NCI-H2029 (cell line): ENCODE measurements around the gene PCNX1.
"Not testable (repeated sequence)": the region's sequence is repeated elsewhere in the genome, so short reads cannot be mapped to it uniquely, and the experiment has no call there.

Experiments used
- DNase-seq: peaks from one replicate; lab custom pipeline; 2025; lab: John Stamatoyannopoulos, UW

PCNX1 gene

DNA sequence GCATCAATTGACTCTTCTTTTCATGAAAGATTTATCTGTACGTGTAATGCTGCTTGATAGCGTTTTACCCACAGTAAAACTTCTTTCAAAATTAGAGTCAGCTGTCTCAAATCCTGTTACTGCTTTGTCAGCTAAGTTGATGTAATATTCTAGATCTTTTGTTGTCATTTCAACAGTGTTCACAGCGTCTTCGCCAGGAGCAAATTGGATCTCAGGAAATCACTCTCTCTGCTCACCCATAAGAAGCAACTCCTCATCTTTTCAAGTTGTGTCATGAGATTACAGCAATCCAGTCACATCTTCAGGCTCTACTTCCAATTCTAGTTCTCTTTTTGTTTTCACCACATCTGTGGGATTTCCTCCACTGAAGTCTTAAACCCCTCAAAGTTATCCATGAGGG lies 9.5 kb downstream of the PCNX1 start:
- DNase-seq: no peak

DNA sequence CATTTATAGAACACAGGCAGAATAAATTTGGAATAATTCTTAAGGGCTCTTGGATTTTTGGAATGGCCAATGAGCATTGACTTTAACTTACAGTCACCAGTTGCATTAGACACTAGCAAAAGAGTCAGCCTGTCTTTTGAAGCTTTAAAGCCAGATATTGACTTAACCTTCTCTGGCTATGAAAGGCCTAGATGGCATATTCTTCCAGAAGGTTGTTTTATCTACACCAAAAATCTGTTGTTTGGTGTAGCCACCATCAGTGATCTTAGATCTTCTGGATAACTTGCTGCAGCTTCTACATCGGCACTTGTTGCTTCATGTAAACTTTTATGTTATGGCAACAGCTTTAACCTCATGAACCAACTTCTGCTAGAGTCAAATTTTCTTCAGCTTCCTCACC lies 10.4 kb downstream of the PCNX1 start:
- no peak for DNase-seq

DNA sequence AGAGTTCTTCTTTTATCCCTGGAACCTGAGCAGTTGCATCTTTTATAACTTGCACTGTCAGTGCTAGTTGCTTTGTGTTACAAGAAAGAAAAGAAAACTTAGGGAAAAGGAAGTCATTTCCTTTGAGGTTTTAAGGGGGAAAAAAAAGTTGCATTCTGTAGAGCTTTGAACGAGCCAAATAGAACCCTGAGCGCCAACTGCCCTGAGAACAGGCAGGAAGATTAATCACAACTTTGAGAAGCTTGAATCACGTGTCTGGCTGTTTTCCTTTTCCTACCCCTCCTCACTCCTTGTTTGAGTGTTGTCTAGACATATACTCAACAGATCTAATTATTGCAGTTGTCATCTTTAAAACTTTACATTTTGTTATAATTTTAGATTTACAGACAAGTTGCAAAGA lies 12.5 kb downstream of the PCNX1 start:
- no peak for DNase-seq

DNA sequence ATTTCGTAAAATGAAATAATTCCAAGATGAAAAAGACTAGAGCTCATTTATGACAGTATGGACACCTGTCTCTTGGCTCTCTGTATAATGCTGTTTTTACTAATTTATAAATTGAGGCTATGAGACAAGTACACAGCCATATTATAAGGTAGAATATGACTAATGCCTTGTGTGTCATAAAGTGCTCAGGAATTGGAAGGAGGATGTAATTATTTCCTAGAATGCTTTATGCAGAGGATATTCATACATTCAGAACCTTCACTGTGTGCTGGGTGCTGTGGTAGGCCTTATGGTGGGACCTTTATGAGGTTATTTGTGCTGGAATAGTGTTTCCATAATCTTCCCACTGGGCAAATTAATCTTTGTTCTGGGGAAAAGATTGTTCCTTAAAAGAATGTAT lies 13.3 kb downstream of the PCNX1 start:
- no peak for DNase-seq

DNA sequence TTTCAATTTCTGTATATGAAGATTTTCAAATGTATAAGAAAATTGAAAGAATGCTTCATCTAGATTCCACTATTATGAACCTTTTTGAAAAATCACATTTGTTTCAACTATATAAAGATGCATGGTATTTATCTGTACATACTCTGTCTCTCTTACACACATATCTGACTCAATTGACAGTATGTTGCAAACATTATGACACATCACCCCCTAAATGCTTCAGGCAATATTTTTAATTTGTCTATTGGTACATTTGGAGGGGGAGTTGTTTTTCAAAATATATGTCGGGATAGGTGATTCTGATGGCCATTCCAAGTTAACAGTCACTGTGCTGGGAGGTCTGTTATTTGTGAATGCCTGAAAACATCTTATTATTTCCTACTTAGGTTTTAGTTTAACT lies 14.4 kb downstream of the PCNX1 start:
- DNase-seq: no peak

DNA sequence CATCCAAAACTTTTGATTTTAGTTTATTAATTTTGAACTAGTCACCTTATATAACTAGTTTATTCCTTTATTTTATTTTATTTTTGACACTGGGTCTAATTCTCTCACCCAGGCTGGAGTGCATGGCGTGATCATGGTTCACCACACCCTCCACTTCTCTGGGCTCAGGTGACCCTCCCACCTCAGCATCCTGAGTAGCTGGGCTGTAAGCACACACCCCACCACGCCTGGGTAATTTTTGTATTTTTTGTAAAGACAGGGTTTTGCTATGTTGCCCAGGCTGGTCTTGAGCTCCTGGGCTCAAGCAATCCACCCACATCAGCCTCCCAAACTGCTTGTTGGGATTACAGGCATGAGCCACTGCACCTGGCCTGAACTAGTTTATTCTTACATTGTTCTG lies 17.3 kb downstream of the PCNX1 start:
- no peak for DNase-seq

DNA sequence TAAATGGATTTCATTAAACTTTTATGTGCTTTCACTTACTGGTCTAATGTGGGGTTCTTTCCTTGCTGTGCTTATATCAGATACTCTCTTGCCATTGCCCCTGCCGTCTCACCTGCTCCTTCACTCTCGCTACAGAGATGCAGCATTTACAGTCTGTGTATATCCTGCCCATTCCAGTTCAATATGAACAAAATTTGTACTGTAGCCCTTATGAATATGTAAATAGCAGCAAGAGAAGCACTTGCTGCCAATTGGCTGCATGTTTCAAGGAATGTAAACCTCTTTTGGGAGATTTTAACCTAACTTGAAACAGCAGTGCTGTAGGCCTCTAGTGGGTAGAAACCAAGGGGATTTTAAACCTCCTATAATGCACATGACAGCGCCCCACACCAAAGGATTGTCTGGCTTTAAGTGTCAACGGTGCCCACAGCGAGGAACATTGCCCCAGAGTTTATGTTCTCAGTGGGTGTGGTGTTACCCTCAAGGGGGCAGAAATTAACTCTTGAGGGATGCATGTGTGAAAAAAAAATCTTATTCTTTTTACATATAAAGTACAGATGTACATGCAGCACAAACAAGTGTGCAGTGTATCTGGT lies 19.1 kb downstream of the PCNX1 start:
- no peak for DNase-seq

DNA sequence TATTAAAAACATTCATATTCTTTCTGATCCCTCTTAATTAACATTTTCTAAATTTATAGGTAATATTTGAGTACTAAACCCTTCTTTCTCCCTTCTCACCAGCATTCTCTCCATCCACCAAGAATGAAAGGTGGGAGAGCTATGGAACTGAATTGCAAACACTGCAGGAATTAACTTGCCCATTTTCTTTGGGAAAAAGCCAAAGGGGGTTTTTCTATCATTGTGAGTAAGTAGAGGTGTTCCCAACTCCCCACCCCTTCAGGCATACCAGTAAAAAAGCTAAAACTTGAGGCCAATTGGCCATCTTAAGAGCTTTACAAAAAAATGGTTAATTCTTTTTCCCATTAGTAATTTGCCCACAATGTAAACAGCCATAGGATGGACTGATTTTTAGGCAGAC lies 23.7 kb downstream of the PCNX1 start:
- no peak for DNase-seq

DNA sequence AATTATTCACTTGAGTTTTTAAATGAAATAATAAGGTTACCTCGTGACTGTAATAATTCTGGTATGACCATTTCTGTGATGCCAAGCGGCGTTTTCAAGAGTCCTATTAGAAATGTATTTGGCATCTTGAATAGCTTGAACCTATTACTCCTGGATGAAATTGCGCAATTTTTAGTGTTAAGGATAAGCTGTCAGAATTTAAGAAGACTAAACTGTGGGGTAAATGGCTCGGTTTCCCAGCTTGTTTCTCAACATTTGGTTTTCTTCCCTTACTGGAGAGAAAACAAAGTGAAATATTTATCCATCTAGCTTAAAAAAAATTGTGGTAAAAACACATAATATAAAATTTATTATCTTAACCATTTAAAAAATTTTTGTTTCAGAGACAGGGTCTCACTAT lies 26.8 kb downstream of the PCNX1 start:
- no peak for DNase-seq

DNA sequence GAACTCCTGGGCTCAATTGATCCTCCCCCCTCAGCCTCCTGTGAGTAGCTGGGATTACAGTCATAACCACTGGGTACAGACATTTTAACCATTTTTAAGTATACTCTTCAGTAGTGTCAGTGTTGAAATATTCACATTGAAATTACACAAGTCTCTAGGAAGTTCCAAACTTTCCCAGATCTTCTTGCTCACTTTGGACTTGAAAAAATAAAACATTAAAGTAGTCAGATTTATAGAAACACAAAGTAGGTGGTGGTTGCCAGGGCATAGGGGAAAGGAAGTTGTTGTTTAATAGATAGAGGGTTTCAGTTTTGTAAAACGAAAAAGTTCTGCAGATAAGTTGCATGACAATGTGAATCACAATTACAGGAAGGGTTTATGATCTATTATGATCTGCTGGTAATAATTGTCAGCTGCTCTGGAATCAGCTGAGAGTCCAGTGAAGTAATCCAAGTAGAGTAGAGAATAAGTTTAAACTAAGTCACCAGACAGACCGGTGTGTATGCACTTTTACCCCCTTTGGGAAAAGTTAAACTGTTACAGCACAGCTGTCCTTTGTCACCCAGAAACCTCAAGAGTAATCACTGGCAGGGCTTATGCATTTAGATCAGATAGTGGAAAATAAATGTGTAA lies 27.4 kb downstream of the PCNX1 start:
- no peak for DNase-seq

DNA sequence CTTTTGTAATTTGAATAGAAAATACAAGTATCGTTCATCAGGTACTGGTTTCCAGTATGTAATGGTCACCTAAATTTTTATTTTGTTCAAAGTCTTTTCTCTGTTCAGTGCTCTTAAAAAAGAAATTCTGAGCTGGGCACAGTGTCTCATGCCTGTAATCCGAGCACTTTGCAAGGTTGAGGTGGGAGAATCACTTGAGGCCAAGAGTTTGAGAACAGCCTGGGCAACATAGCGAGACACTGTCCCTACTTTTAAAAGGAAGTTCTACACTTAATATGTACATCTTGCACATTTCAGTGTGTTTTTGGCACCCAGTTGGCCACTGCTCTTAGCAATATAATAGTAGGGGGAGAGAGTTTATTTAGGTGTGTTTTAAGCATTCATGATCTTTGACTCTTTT lies 27.9 kb downstream of the PCNX1 start:
- DNase-seq: no peak

DNA sequence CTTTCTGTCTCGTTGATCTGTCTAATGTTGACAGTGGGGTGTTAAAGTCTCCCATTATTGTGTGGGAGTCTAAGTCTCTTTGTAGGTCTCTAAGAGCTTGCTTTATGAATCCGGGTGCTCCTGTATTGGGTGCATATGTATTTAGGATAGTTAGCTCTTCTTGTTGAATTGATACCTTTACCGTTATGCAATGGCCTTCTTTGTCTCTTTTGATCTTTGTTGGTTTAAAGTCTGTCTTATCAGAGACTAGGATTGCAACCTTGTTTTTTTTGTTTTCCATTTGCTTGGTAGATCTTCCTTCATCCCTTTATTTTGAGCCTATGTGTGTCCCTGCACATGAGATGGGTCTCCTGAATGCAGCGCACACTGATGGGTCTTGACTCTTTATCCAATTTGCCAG lies 32.4 kb downstream of the PCNX1 start:
- DNase-seq: not testable (repeated sequence)

DNA sequence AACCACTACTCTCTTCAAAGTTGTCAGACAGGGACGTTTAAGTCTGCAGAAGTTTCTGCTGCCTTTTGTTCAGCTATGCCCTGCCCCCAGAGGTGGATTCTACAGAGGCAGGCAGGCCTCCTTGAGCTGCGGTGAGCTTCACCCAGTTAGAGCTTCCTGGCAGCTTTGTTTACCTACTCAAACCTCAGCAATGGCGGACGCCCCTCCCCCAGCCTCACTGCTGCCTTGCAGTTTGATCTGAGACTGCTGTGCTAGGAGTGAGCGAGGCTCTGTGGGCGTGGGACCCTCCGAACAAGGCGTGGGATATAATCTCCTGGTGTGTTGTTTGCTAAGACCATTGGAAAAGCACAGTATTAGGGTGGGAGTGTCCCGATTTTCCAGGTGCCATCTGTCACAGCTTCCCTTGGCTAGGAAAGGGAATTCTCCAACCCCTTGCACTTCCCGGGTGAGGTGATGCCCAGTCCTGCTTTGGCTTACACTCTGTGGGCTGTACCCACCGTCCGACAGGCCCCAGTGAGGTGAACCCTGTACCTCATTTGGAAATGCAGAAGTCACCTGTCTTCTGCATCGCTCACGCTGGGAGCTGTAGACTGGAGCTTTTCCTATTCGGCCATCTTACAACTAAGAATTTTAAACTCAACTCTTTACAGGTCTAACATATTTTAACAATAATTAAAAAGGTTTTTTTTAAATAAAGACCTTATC lies 34.5 kb downstream of the PCNX1 start:
- not testable (repeated sequence) for DNase-seq

DNA sequence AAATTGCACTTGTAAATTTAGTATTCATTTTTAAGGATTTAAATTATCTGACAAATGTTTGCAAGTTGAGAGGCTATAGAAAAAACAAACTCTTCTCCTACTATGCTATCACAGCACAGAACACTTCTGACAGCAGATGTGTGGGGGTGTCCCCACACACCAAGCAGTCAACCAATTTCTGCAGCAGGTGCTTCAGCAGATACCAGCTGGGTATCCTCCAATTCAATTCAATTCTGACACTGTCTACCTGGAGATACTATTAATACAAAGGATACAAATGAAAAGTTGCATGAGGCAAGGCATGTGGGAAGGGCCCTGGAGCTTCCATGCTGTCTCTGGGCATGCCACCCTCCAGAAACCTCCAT lies 35.1 kb downstream of the PCNX1 start:
- no peak for DNase-seq

DNA sequence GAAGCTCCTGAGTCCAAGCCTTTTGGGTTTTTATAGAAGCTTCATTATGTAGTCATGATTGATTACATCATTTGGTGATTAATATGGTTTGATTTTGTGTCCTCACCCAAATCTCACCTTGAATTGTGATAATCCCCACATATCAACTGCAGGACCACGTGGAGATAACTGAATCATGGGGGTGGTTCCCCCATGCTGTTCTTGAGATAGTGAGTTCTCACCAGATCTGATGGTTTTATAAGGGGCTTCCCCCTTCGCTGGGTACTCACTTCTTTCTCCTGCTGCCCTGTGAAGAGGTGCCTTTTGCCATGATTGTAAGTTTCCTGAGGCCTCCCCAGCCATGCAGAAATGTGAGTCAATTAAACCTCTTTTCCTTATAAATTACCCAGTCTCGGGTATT lies 35.5 kb downstream of the PCNX1 start:
- DNase-seq: not testable (repeated sequence)

DNA sequence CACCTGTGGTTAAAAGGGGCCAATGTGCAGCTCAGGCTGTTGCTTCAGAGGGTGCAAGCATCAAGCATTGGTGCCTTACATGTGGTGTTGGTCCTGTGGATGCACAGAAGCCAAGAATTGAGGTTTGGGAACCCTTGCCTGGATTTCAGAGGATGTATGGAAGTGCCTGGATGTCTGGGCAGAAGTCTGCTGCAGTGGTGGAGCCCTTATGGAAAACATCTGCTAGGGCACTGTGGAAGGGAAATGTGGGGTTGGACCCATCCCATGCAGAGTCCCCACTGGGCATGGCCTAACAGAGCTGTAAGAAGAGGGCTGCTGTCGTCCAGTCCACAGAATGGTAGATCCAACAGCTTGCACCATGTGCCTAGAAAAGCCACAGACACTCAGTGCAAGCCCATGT lies 36.6 kb downstream of the PCNX1 start:
- no peak for DNase-seq

DNA sequence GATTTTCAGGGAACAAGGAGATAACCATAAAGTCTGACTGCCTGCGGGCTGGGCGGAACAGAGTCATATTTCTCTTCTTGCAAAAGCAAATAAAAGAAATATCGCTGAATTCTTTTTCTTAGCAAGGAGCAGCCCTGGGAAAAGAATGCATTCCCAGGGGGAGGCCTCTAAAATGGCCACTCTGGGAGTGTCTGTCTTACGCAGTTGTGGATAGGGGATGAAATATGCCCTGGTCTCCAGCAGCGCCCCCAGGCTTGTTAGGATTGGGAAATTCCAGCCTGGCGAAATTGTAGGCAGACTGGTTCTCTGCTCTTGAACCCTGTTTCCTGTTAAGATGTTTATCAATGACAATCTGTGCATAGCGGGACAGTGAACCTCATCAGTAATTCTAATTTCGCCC lies 40.5 kb downstream of the PCNX1 start:
- no peak for DNase-seq

DNA sequence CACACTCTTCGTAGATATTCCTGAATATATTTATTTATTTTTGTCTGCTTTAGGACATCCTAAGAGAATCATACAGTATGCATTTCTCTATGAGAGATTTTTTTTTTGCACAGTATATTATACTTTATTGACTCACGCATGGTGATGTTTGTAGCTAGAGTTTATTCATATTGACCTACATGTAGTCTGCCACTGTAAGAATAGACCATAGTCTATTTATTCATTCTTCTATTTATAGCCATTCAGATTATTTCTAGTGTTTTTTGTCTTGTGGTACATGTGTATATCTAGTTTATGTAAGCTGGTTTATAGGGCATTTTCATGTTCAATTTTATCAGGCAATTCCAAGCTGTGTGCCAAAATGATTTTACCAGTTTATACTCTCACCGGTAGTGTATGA lies 45.2 kb downstream of the PCNX1 start:
- DNase-seq: no peak

DNA sequence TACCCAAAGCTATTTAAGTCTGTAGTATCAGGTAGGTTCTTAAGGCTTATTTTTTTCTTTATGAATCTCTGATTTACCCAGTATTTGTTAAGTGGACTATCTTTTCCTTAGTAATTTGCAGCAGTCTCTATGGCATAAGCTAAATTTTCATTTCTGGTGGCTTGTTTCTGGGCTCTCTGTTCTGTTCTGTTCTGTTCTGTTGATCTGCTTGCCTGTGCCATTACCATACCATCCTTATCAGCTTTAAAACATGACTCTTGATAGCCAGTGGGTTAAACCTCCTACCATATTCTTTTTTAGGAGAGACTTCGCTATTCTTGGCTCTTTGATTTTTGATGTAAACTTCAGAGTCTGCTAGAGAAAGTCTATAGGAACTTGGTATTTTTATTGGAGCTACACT lies 46.8 kb downstream of the PCNX1 start:
- no peak for DNase-seq

DNA sequence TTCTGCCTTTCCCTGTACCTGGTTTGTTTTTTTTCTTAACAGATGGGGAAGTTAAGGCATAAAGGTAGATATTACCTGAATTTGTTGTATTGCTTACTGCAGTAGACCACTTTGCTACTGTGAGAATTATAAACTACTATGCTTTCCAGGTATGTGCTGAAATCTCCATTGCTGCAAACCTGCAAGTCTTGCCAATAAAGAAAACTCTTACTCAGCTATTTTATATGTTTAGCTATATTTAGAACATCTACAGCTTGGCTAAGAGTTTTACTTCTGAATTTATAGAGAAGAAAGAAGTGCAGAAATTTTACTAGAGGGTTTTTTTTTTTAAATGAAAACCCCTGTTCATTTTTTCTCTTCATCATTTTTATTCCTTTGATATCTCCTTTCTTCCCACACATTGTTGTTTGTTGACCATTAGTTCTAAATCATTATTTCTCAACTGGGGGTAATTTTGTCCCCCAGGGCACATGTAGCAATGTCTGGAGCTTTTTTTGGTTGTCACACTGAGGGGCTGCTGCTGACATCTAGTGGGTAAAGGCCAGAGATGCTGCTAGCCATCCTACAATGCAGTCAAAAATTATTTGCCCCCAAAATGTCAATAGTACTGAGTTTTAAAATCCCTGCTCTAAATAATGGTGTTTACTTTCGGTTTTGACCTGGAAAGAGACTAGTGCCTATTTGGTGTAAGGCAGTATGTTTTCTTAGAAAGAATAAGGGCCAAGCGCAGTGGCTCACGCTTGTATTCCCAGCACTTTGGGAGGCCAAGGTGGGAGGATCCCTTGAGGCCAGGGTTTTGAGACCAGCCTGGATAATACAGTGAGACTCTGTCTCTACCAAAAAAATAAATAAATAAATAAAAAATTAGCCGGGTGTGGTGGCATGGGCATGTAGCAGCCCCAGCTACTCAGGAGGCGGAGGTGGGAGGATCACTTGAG lies 48.6 kb downstream of the PCNX1 start:
- DNase-seq: no peak

DNA sequence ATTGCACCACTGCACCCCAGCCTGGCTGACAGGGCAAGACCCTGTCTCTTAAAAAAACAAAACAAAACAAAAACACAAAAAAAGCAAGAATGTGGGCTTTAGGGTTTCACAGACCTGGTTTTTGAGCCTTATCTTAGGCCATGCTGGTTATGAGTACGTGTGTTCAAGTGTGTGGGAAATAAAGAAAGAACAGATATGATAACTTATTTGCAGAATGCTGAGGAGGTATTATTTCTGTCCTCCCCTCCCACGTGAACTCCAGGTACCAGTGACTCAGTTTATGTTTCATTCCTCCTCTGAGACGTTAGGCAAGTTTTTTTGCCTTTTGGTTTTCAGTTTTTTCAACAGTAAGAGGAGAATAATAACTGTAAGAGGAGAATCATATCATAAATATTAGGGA lies 49.3 kb downstream of the PCNX1 start:
- DNase-seq: no peak

DNA sequence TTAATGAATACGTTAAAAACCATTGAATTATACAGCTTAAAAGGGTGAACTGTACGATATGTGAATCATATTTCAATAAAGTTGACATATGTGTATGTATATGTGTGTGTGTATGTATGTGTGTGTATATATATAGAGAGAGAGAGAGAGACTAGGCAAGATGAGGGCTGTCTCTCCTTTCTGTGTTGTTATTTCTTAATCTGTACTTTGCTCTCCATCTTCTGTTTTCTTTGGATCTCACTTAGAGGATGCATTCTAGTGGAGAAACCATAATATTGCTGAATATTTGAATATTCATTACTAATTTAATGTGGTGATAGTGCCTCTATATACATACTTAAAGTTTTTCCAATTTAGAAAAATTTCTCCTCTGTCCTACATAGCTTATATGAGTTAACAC lies 50.5 kb downstream of the PCNX1 start:
- no peak for DNase-seq

DNA sequence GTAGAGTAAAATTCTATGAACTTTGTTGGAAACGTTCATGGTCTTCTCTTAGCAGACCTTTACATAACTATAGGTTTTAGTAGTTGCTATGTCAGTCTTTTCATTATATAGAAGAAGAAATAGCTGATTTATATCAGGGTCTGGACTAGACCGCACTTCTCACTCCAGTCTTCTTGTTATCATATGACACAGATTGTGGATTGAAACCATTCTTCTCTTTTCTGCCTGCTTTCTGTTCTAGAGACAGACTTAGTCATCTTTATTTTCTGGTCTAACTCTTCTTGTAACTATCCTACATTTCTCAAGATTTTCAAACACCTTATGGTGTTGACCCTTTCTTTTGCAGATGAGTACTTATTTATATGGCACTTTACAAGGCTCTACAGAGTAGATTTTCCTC lies 55.7 kb downstream of the PCNX1 start:
- no peak for DNase-seq
